Mucosa of rectum (tissue), 2 donors: Measurements from ENCODE around the gene TLX2.
"Not testable (repeated sequence)": the region's sequence is repeated elsewhere in the genome, so short reads cannot be mapped to it uniquely, and the experiment has no call there.

Experiments
- H3K27ac ChIP-seq, 2 donors: one replicate each; pipeline ENCODE4 v1.7.0; 2013; ENCODE audit warnings: inconsistent platforms in 2 of 2, low read depth in 2 of 2, low read length in 2 of 2
- H3K27me3 ChIP-seq, 2 donors: one replicate each; pipeline ENCODE4 v1.7.0; 2013; ENCODE audit warnings: low read length in 2 of 2; ENCODE audit not compliant: control insufficient read depth in 2 of 2, insufficient read depth in 2 of 2
- H3K36me3 ChIP-seq, 2 donors: one replicate each; pipeline ENCODE4 v1.7.0; 2013; ENCODE audit warnings: low read length in 2 of 2; ENCODE audit not compliant: control insufficient read depth in 2 of 2, insufficient read depth in 2 of 2
- H3K4me1 ChIP-seq, 2 donors: one replicate each; pipeline ENCODE4 v1.7.0; 2013; ENCODE audit warnings: low read length in 2 of 2, mild to moderate bottlenecking in 1 of 2; ENCODE audit not compliant: control insufficient read depth in 2 of 2, insufficient read depth in 2 of 2
- H3K4me3 ChIP-seq, 2 donors: one replicate each; pipeline ENCODE4 v1.7.0; 2013; ENCODE audit warnings: low read length in 2 of 2
- H3K9ac ChIP-seq, 2 donors: one replicate each; pipeline ENCODE4 v1.7.0; 2013; ENCODE audit warnings: low read length in 2 of 2, low read depth in 1 of 2, mild to moderate bottlenecking in 1 of 2
- H3K9me3 ChIP-seq, 2 donors: one replicate each; pipeline ENCODE4 v1.7.0; 2013; ENCODE audit warnings: low read length in 2 of 2; ENCODE audit not compliant: control insufficient read depth in 2 of 2
- donor health status: healthy.
- donor health status: Normal muscosa, but diverticular disease.

The TLX2 gene

GRCh38 chr2:74556159-74556558 lies 41.9 kb downstream of the TLX2 start:
- no peaks in the 10 kb centered on the region for H3K9me3 ChIP-seq
- H3K4me3 ChIP-seq: no peak overlapping the region
- H3K27me3 ChIP-seq: no peaks in the 10 kb centered on the region
- H3K4me1 ChIP-seq: peaks cover 9 to 28% of the 10 kb centered on the region in 2 donors
- no peak overlapping the region for H3K27ac ChIP-seq
- H3K36me3 ChIP-seq: peaks cover 0 to 8% of the 10 kb centered on the region in 2 donors
- no peak overlapping the region for H3K9ac ChIP-seq

- H3K4me3 ChIP-seq: no peak overlapping the region
- H3K9ac ChIP-seq: no peak overlapping the region
- no peaks in the 10 kb centered on the region for H3K9me3 ChIP-seq
- peaks cover 0 to 8% of the 10 kb centered on the region in 2 donors for H3K36me3 ChIP-seq
- no peak overlapping the region for H3K27ac ChIP-seq
- H3K27me3 ChIP-seq: no peaks in the 10 kb centered on the region
- peaks cover 9 to 28% of the 10 kb centered on the region in 2 donors for H3K4me1 ChIP-seq
These were observed 42.7 kb downstream of the TLX2 start for GRCh38 chr2:74556831-74557370.

GRCh38 chr2:74558284-74559230 lies 44.3 kb downstream of the TLX2 start:
- Histone ChIP-seq H3K9me3 (no peaks in the 10 kb centered on the region), H3K4me1 (peaks cover 5 to 28% of the 10 kb centered on the region in 2 donors), H3K36me3 (peaks cover 0 to 8% of the 10 kb centered on the region in 2 donors), H3K9ac (no peak overlapping the region), H3K27ac (peak overlapping the region; percentile 32 to 49), H3K4me3 (no peak overlapping the region), H3K27me3 (no peaks in the 10 kb centered on the region)

- no peak overlapping the region for H3K9ac ChIP-seq
- no peak overlapping the region for H3K27ac ChIP-seq
- peaks cover 0 to 8% of the 10 kb centered on the region in 2 donors for H3K36me3 ChIP-seq
- peaks cover 5 to 28% of the 10 kb centered on the region in 2 donors for H3K4me1 ChIP-seq
- H3K27me3 ChIP-seq: no peaks in the 10 kb centered on the region
- no peaks in the 10 kb centered on the region for H3K9me3 ChIP-seq
- H3K4me3 ChIP-seq: no peak overlapping the region
These were observed 45.7 kb downstream of the TLX2 start for GRCh38 chr2:74559912-74560311.

GRCh38 chr2:74560591-74560990 lies 46.3 kb downstream of the TLX2 start:
- peaks cover 0 to 8% of the 10 kb centered on the region in 2 donors for H3K36me3 ChIP-seq
- no peak overlapping the region for H3K27ac ChIP-seq
- H3K9ac ChIP-seq: no peak overlapping the region
- no peak overlapping the region for H3K4me3 ChIP-seq
- H3K4me1 ChIP-seq: peaks cover 5 to 28% of the 10 kb centered on the region in 2 donors
- H3K27me3 ChIP-seq: no peaks in the 10 kb centered on the region
- no peaks in the 10 kb centered on the region for H3K9me3 ChIP-seq

GRCh38 chr2:74561022-74561421 lies 46.8 kb downstream of the TLX2 start:
- not testable (repeated sequence) for H3K36me3 ChIP-seq, H3K27ac ChIP-seq, H3K27me3 ChIP-seq, H3K4me3 ChIP-seq, H3K9me3 ChIP-seq, H3K9ac ChIP-seq
- peaks cover 5 to 28% of the 10 kb centered on the region in 2 donors for H3K4me1 ChIP-seq

GRCh38 chr2:74562126-74562775 lies 48.0 kb downstream of the TLX2 start:
- H3K36me3 ChIP-seq: peaks cover 0 to 2% of the 10 kb centered on the region in 2 donors
- no peak overlapping the region for H3K9ac ChIP-seq
- H3K4me1 ChIP-seq: peaks cover 5 to 29% of the 10 kb centered on the region in 2 donors
- no peak overlapping the region for H3K4me3 ChIP-seq
- H3K9me3 ChIP-seq: no peaks in the 10 kb centered on the region
- no peak overlapping the region for H3K27ac ChIP-seq
- H3K27me3 ChIP-seq: no peaks in the 10 kb centered on the region

GRCh38 chr2:74564222-74564621 lies 50.0 kb downstream of the TLX2 start:
- Histone ChIP-seq H3K36me3 (no peaks in the 10 kb centered on the region), H3K9ac (no peak overlapping the region), H3K27ac (no peak overlapping the region), H3K4me3 (no peak overlapping the region), H3K9me3 (no peaks in the 10 kb centered on the region), H3K27me3 (no peaks in the 10 kb centered on the region), H3K4me1 (peaks cover 2 to 17% of the 10 kb centered on the region in 2 donors)

GRCh38 chr2:74566076-74566753 lies 52.0 kb downstream of the TLX2 start:
- Histone ChIP-seq H3K4me3 (no peak overlapping the region), H3K27me3 (no peaks in the 10 kb centered on the region), H3K36me3 (no peaks in the 10 kb centered on the region), H3K4me1 (peaks cover 0 to 4% of the 10 kb centered on the region in 2 donors), H3K9ac (no peak overlapping the region), H3K9me3 (no peaks in the 10 kb centered on the region), H3K27ac (no peak overlapping the region)

- Histone ChIP-seq H3K4me3 (no peak overlapping the region), H3K9ac (no peak overlapping the region), H3K36me3 (no peaks in the 10 kb centered on the region), H3K4me1 (peaks cover 0 to 4% of the 10 kb centered on the region in 2 donors), H3K27me3 (no peaks in the 10 kb centered on the region), H3K27ac (no peak overlapping the region), H3K9me3 (no peaks in the 10 kb centered on the region)
These were observed 52.5 kb downstream of the TLX2 start for GRCh38 chr2:74566754-74567085.
